ENCODE data around the gene PELI2.

PELI2 gene, protein sequence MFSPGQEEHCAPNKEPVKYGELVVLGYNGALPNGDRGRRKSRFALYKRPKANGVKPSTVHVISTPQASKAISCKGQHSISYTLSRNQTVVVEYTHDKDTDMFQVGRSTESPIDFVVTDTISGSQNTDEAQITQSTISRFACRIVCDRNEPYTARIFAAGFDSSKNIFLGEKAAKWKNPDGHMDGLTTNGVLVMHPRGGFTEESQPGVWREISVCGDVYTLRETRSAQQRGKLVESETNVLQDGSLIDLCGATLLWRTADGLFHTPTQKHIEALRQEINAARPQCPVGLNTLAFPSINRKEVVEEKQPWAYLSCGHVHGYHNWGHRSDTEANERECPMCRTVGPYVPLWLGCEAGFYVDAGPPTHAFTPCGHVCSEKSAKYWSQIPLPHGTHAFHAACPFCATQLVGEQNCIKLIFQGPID

GRCh38 chr14:56117765-56118610 is at the start of gene PELI2:
TSS of gene PELI2 (plus strand) at chr14:56118411. CDS start at chr14:56118661, 250 bp downstream.
- Histone ChIP-seq H3K27ac (peak within 1 kb of the TSS; percentile 39 to 94 (median 85)), H3K4me3 (peak within 1 kb of the TSS; percentile 62 to 90 (median 73))

DNA sequence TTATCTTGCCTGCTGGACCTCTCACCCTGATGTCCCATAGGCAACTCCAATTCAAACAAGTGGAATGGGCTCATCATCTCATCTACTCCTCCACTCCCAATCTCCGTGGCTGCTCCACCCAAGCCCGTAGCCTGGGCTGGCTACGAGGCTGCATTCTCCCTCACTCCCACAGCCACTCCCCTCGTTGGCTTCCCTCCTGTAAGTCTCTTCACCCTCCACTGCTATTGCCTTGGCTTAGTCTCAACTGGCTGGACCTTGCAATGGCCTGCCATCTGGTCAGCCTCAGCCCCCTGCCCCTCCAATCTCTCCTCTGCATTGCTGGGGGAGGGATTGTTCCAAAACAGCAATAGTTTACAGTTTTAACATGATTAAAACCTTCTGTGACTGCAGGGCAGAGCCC is 44.4 kb upstream of the PELI2 start:
- Histone ChIP-seq H3K27ac (no peak overlapping the region), H3K4me3 (no peak overlapping the region)

DNA sequence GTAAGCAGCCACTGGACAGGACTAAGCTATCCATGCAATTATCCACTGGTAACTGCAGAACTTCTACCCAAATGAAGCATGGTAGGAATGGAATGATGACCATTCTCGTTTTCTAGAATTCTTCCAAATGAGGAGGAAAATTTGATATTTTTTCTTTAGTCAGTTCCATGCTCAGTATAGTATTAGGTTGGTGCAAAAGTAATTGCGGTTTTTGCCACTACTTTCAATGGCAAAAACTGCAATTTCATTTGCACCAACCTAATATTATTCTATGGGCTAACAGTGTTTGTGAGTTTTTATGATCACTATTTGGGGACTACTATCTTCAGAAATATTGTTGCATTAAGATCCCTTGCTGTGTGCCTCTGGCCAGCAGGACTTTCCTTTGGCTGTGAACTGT is 42.9 kb upstream of the PELI2 start:
- Histone ChIP-seq H3K27ac (no peak overlapping the region), H3K4me3 (no peak overlapping the region)

GRCh38 chr14:56081139-56081538 is 37.1 kb upstream of the PELI2 start:
- Histone ChIP-seq H3K4me3 (no peak overlapping the region), H3K27ac (peak overlapping the region in 1 of 21 experiments; percentile 4)

DNA sequence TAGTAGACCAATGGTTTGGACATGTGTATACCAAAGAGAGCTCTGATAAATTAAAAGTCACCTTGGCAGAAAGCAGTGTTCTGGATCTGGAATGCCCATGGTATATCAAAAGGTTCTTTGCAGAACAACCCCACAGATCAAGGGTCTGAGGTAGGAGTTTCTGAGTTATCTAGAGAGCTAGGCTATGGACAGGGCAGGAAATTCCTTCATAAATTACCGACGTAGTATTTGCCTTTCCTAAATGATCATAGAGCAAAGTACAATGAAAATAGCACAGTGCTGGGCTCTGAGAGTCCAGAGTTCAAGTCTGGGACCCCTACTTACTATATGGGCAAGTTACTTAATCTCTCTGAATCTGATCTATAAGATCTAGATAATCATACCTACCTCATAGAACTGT is 35.3 kb upstream of the PELI2 start:
- Histone ChIP-seq H3K27ac (no peak overlapping the region), H3K4me3 (no peak overlapping the region)

DNA sequence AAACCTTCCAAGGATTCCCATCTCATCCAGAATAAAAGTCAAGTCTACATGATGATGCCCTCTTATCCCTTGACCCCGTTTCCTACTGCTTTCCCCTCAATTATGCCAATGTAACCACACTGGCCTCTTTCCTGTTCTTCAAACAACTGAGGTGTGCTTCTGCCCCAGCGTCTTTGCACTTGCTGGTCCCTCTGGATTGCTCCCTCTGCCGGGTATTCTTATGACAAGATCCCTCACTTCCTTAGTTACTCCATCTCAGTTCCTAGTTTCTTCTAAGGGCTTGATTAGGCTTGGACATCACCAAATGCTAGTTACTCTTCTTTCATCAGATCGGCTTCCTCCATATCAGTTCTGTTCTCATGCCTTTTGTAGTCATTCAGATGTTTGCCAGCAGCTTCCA is 32.7 kb upstream of the PELI2 start:
- H3K27ac ChIP-seq = no peak overlapping the region

DNA sequence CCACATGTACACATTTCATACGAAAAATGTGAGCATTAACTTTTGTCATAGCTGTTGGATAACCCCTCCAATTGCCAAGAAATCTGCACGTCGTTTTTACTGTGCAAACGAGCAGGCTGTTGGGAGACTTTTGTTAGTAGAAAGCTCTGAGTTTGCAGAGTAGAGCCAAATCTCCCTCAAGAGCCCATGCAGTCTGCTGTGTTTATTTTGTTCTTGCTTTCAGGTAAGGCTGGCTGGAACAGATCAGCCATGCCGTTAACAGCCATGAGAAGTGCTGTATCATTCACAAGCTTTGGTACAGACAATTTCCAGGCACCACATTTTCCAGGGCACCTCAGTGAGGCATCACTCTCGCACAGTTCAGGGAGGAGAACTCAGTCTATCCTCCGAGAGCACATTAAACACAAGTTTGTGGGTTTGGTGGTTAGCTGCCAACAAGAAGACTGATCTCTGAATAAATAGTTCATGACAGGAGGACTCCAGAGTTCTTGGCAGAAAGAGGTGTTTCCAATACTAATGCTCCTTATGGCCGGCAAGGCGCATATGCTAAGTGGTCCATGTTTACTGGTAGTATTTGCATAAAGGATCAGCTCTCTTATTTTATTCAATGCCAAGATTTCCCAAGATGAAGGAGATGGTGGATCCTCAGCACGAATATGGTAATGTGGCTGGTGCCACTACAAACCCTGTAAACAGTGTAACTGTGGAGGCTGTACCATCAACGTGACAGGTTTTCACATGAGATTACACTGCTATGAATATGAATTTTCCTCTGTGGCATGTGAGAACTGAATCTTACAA is 30.3 kb upstream of the PELI2 start:
- no peak overlapping the region for H3K27ac ChIP-seq

More for the DNA sequence above, 32.7 kb upstream of the PELI2 start:
- no peak overlapping the region for H3K4me3 ChIP-seq

DNA sequence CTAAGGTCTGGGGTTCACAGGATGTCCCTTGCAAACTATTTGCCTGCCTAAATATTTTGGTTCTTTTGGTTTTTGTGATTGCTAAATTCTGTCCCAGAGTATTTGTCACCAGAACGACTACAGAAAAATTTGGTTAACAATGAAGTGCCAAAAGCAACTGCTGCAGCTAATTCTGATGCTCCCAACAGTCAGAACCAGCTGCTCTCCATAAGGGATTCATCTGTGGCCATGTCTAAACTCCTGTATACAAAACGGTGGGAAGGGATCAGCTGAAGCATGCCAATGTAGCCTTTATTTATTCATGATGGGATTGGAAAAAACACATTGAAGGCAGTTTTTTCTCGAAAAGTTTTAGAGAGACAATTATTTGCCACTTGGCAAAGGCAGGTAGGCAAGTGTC is 29.3 kb upstream of the PELI2 start:
- H3K27ac ChIP-seq = no peak overlapping the region
- H3K4me3 ChIP-seq = no peak overlapping the region

More for the DNA sequence above, 30.3 kb upstream of the PELI2 start:
- no peak overlapping the region for H3K4me3 ChIP-seq

DNA sequence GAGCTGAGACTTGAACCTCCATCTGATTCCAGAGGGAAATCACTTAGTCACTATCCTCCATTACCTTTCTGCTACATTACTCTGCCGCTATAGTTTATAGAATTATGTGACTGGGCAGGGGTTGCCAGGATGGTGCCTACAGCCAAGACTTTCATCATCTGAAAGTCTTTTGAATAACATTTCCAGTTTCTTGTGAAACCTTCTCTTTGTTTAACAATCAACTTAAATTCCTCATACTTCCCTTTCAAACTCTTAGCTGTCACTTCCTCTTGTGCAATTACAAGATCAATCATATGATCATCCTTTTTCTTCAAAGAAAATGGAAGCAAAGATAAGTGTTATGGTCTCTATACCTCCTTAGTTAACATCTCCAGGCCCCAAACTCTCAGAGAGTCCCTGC is 25.4 kb upstream of the PELI2 start:
- Histone ChIP-seq H3K4me3 (no peak overlapping the region), H3K27ac (no peak overlapping the region)

DNA sequence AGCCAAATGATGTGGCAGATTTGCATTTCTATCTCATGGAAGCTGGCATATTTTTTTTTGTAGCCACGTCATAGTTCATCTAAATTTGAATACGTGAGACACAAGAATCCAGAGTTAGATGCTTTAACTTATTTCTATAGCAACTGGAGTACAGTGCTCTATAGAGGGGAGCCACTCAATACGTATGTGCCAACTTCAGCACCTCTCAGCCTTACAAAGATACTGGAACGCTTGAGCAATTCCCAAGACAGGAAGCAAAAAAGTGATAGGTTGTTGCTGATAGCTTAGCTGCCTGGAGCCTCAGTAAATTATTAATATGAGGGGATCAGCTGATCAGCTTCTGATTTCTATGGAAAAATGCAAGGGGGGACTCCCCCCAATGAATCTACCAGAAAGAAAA is 24.1 kb upstream of the PELI2 start:
- no peak overlapping the region for H3K4me3 ChIP-seq
- H3K27ac ChIP-seq = no peak overlapping the region

DNA sequence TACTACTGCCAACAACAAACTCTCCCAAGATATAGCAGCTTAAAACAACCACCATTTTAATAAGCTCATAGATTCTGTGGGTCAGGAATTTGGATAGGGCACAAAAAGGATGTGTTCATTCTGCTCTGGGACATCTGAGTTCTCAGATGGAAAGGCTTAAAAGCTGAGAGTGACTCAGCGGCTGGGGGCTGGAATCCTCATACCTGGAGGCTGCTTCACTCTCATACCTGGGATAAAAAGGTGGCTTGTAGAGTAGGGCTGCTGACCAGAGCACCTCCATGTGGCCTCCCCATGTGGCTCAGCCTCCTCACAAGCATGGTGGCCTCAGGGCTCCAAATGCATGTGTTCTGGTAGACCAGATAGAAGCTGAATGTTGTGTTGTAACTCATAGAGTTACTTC is 20.2 kb upstream of the PELI2 start:
- Histone ChIP-seq H3K4me3 (no peak overlapping the region), H3K27ac (no peak overlapping the region)

DNA sequence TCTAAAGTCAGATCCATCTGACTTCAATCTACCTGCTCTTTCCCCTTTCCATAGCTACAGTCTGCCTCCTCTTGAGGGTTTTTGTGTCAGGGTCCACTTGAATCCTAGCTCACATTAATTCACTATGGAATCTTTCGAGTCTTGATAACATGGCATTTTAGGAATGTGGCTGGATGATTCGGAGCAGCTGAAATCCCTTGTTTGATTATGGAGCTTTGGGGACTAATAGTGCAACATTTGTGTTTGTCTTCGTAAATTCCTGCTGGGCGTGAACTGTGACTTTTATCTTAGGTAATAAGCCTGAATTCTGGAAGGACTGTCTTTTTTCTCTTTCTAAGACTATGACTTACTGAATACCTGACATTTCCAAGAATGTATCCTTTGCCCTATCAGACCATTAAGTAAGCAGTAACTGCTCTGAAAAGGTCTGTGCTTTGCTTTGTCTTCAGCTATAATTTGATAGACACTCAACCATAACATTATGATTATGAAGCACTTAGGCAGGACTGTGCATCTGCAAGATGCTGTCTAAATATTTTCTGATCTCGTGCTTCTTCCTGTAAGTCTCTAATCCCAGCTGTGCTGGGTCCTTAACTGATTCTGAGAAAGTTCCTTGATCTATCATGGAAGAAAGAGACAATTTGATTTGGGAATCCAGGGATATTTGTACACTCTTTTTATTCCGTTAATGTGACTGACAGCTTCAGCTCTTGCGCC is 19.0 kb upstream of the PELI2 start:
- Histone ChIP-seq H3K4me3 (no peak overlapping the region), H3K27ac (no peak overlapping the region)

DNA sequence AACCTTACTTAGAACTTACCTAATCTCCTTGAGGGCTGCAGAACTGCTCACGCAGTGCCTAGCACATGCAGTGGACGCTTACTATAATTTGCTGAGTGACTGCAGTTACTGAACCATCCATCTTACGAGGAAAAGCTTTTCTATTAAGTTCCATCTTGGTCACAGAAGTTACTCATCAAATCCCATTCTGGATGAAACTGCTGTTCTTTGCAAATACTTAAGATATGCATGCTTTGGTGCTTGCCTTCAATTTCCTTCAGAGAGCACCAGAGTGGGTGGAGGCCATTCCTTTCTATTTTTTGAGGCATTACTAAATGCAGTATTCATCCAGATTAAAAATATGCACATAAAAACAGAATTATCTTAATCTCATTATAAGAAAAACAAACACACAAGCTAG is 17.7 kb upstream of the PELI2 start:
- H3K4me3 ChIP-seq = no peak overlapping the region
- H3K27ac ChIP-seq = no peak overlapping the region

DNA sequence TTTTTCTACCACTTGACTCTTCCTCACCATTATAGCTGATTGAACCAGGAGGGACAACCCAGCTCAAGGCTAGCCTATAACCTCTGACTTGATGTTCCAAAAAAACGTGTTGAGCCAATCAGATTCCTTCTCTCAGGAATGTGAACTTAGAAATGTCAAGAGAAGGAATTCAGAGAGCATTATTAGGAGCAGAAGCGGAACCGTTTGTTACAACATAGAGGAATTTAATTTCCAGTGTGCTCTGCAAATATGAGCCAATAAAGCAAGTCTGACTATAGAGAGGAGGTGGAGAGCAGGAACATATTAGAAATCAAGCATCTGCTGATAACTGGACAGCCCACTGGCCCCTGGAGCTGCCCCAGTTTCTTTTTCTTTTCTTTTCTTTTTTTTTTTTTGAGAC is 15.3 kb upstream of the PELI2 start:
- Histone ChIP-seq H3K4me3 (no peak overlapping the region), H3K27ac (no peak overlapping the region)

DNA sequence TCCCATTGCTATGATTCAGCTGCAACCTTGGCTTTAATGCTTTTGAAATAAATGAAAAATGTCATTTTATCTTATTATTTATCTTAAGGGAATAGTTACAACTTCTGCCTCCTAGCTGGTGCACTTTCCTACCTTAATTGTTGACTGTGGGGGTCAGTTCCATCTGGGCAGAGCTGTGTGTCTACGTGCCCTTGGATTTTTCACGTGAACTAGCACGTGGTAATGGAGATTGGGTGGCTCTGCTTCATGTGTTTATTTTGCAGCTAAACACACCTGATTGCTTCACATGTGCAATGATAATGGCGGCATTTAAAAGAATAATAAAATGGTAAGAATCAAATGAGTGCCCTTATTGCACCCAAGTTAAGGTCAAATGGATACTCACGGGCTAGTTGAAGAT is 10.6 kb upstream of the PELI2 start:
- H3K27ac ChIP-seq = no peak overlapping the region
- no peak overlapping the region for H3K4me3 ChIP-seq

- Histone ChIP-seq H3K4me3 (no peak overlapping the region), H3K27ac (no peak overlapping the region)
Observed at GRCh38 chr14:56108057-56108456, 10.2 kb upstream of the PELI2 start.

DNA sequence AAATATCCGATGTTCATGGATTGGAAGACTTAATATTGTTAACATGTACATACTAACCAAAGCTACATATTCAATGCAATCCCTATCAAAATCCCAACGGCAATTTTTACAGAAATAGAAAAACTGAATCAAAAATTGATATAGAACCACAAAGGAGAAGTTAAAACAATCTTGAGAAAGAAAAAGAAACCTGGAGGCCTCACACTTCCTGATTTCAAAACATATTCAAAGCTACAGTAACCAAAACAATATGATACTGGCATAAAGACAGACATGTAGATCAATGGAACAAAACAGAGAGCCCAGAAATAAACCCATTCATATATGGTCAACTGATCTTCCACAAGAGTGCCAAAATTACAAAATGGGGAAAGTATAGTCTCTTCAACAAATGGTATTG is 5.4 kb upstream of the PELI2 start:
- Histone ChIP-seq H3K4me3 (no peak overlapping the region), H3K27ac (no peak overlapping the region)

DNA sequence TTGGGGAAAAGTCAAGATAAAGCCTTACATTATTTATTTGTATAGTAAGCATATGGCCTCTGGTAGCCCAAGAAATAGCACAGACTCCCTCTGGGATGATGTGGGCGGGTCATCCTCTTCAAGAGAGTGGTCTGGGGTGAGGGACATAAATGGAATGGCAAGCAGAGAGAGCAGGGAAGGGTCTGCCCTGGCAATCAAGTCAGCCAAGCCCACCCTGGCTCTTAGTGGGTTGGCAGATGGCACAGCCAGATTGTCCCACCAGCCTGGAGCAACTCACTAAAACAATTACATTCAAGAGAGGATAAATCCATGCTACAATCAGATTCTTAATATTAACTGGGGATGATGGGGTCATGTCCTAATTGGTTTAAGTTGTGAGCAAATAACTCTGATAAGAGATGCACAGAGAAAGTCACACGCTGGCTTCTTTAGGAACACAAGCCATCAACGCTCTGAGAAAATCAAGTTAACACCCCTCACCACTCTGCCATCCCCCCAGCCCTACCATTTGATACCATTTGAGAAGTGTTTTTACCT is 2.8 kb upstream of the PELI2 start:
- H3K27ac ChIP-seq = no peak overlapping the region

More for the DNA sequence above, 2.8 kb upstream of the PELI2 start:
- H3K4me3 ChIP-seq = no peak overlapping the region
